CD4-positive, alpha-beta T cell treated with Interleukin-4 for 4 hours (primary cell): ENCODE results near the gene NDUFS7.
"Not testable (repeated sequence)": the region's sequence is repeated elsewhere in the genome, so short reads cannot be mapped to it uniquely, and the experiment has no call there.

Source experiments
- DNase-seq: peaks from one replicate; pipeline ENCODE4 v3.0.0-alpha.2; 2020

NDUFS7 gene

DNA sequence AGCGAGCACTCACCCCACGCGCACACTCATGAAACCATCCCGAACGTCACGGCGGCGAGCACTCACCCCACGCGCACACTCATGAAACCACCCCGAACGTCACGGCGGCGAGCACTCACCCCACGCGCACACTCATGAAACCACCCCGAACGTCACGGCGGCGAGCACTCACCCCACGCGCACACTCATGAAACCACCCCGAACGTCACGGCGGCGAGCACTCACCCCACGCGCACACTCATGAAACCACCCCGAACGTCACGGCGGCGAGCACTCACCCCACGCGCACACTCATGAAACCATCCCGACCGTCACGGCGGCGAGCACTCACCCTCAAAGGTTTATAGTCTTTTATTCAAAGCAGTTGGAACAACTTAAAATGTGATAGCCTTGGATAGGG lies 36.4 kb downstream of the NDUFS7 start:
- not testable (repeated sequence) for DNase-seq

DNA sequence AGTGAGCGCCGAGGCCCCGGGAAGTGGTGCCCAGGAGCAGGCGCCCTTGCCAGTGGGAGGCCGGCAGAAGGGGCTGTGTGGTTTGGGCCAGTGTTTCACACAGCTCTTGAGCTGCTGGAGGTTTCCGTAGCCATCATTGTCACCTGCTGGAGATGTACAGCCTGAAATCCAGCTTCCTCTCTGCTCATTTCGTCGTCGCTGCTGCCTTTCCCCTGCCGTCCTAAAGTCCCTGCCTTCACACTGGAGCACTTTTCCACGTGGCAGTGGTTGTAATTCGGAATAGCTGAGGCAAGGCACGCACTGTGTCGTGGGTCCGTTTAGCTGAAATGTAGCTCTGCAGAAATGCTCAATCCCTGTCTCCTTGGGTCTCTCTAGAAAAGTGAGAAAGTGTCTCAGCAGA lies 36.9 kb downstream of the NDUFS7 start:
- no peak for DNase-seq

DNA sequence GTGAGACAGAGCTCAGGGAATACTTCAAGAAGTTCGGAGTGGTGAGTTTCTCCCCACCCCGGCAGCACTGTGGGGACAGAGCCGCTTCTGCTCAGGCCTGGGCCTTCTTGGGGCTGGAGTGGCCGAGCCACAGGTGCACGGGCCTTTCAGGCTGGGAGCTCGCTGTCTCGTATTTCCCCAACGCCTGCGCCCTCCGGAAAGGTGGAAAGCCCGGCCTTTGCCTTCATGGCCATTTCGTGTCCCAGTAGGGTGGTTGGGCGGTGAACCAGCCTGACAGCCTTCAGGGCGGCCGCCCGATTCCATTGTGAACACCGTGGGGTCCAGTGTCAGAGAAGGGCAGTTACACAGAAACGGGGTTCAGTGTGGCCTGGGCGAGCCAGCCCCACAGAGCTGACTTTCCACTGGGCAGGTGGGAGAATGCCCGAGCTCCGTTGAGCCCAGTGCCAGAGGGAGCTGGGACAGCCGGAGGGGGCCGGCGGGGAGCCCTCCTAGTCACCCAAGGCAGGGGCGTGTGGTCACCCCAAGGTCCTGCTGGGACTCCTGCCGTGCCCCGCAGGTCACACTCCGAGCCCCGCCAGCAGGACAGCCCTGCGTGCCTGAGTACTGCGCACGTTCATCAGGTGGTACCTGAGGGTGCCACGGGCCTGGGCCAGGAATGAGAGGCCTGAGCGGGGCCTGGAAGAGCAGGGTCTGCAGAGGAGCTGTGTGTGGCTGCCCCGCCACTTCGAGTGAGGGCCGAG lies 37.7 kb downstream of the NDUFS7 start:
- DNase-seq = no peak

DNA sequence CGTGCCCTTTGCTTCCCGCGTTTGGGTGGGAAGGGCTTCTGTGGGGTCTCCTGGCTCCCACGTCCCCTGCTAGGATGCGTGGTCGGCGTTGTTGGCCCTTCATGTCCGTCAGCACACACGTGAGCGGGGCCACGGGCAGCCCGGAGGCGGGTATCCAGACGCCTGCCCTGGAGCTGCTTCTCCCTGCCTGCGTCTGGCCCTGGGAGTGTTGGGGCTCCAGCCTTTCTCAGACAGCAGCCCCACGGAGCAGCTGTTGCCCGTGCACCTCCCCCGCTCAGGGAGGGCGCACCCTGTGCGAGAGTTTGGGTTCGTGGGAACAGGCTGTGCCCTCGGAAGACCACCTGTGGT lies 38.2 kb downstream of the NDUFS7 start:
- no peak for DNase-seq

DNA sequence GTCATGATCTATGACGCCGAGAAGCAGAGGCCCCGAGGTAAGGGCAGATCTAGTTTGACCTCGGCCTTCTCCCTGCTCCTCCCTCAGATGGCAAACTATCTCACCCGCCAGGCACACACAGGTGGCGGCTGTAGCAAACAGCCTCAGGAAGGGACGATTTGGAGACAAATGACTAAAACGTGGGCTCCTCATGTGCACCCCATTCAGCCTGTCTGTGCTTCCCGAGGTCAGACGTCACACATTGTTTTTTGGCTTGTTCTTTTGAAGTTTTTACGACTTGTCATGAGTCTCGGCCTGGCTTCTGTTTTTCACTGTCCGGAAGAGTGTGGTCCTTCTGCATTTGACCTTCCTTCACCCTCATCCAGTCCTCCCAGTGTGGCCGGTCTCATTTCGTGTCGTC lies 38.7 kb downstream of the NDUFS7 start:
- no peak for DNase-seq

DNA sequence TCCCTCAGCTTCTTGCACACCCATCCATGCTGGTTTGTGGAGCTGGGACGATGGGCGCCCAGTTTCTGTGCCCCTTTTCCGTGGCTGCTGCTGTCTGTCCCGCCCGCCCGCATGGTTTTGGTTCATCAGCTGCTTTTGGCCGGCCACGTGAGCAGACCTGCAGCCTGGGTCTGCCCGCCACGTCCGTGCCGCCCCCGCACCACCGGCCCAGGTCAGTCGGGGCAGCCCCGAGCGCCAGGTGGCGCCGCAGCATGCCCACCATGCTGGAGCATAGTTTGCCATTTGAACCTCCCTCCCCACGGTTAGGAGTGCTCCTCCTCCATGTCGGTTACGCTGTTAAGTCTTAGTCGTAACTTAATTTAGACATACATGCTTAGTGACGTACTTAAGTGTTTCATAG lies 39.2 kb downstream of the NDUFS7 start:
- no peak for DNase-seq

DNA sequence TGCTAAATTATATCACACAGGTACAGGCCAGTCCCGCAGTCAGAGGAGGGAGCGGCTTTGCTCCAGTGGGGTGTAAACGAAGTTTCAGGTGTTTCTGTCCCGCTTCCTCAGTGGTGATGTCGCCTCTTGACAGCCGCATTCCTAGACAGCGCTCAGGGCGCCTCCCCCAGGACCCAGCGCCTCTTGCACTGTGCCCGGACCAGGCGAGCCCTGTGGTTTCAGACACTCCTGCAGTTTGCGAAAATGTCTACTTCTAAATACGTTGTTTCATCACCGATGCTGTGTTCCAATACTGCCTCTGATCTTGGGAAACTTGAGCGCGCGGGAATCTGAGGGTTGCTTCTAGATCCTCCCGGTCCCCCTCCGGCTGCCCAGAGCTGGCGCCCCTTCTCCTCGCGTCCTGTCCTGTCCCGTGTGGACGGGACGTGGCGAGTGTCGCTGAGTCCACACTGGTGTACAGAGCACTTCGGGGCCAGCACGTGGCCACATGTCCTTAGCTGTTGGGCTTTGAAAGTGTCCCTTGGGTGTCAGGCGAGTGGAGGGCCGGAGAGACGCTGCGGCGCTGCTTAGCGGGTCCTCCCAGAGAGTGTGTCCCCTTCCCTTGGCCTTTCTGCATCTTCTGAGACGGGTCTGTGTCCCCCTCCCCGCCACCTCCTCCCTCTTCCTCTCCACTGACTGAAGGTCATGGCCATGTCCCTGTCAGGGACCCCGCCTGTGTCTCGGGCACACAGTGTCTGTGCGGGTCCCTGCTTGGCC lies 39.9 kb downstream of the NDUFS7 start:
- no peak for DNase-seq

DNA sequence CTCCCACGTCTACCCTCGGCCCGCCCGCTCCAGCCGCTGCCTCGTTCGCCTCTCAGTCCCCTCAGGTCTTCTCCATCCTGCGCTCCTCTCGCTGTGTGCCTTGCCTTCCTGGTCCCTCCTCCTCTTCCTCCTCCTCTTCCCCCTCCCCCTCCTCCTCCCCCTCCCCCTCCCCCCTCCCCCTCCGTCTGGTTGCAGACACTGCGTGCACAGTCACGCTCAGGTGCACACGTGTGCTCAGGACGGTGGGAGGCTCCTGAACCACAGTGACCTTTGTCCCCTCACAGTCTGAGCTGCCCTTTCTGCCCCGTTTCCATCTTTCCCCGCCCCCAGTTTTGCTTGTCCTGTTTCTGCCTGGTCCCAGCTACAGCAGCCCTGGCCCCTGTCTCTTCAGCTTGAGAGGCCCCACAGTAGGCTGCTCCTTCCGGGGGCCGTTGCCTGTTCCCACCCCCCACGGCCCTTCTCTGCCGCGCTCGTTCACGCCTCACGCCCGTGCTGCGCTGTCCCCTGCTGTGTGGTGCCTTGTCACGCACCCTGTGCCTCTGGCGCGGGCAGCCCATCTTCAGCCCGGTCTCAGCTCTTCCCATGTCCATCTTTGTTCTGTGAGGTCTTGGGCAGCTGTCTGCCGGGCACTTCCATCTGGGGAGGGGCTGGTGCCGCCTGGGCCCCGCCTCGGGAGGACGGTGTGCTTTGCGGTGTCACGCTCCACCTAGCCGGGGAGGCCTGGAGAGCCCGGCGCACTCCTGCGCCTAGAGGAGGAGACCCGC lies 40.7 kb downstream of the NDUFS7 start:
- no peak for DNase-seq

DNA sequence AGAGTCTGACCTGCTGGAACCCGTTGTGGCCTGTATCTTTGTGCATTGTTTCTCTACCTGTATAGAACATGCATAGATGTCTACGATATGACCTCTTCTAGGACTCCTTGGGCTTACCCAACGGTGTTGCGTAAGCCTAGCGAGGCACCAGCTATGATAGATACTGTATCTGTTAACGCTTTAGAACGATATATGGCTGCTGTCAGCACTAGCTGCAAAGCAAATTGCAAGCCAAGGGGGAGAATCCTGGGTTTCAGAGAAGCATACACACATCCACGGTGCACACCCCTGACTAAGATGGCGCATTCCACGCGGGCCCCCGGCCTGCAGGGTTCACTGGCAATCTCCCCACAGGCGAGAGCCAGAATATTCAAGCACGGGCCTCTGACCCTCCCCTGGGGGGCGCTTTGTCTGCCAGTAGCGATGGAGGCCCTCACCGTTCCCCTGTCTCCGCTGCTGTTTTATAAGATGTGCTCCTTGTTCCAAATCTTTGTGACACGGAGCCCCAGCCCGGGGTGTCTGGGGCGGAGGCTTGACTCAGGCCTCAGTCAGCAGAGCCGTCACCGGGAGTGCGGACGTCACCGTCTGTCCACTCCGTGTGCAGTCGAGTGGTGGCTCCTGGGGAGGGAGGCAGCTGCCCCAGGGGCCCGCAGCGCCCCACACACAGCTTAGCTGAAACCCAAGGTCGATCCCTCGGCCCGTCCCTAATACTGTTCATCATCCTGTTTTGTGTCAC lies 41.6 kb downstream of the NDUFS7 start:
- no peak for DNase-seq

DNA sequence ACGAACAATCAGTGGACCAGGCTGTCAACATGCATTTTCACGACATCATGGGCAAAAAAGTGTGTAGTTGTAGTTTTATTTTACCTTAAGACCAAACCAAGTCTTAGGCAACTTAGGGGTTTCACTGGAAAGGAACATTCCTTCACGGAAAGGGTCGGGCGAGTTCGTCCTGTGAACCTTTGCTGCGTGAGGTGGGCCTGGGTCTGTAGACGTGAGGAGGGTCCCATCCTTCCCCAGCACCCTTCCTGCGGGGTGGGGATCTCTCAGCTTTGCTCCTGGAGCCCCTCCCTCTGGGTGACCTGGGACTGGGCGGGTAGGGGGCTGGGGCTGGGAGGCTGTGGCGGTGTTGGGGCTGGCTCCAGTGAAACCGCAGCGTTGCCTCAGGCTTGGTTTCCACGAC lies 42.2 kb downstream of the NDUFS7 start:
- no peak for DNase-seq

DNA sequence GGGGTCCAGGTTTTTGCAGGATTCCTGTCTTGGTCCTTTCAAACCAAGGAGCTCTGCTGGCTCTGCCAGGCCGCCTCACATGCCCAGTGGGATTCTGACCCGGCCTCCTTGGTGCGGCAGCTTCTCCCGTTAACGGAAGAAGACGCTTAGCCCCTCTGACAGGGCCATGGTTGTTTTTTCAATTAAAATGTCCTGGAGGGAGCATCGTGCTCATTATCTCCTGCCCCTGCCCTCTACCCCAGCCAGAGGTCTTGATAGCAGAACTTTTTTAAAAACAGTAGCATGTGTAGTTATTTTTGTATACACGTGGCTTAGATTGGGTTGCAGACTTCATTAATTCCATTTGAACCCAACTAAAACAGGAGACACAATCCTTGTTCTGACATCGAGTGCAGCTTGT lies 43.0 kb downstream of the NDUFS7 start:
- no peak for DNase-seq

DNA sequence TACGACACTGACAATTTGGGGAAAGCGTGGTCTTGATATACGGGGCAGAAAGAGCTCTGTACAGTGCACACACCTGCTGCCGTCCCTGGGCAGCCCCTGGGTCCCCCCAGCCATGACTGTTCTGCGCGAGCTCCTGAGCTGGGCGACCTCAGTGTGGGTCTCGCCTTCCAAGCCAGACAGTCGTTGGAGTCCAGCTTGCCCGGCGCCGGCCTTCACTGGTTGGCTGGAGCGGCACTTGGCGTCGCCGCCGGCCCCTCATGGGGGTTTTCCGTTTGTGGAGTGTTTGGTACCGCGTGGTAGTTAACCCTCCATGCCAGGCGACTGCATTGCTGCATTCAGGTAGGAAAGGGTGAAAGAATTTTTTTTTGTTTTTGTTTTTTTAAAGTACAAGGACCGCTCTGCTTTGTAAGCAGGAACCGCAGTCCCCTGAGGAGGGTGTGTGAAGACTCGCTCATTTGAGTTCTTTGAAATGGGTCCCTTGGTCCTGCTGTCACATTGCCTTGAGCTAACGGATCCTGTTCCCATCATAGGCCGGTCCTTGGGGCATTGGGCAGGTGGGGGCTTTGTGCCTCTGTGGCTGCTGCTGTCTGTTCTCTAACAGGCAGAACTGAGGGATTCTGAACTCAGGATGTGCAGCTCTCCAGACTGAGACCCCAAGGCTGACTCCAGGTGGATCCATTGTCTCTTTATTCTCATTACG lies 43.7 kb downstream of the NDUFS7 start:
- DNase-seq = no peak

DNA sequence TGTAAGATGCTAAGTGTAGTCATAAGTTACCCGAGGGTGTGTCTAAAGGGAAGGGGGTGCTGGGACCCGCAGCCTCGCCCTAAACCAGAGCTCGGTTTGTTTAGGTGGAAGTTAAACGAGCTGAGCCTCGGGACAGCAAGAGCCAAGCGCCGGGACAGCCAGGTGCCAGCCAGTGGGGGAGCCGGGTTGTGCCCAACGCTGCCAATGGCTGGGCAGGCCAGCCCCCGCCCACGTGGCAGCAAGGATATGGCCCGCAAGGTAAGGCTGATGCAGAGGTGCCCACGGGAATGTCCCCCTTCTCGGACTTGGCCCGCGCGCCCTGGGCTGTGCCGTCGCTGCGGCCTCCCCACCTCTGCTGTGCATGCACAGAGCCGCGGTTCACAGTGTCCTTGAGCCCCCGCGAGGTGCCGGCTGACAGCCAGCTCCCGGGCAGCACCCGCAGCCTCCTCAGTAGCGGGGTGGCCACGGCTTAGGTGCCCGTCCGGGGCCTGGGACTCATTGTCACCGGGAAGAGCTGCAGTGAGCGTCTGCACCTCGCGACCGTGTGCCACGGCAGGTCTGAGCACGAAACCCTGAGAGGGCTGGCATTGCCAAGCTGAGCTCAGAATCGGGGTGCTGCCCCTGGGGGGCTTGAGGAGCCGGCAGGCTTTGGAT lies 45.2 kb downstream of the NDUFS7 start:
- DNase-seq = no peak

DNA sequence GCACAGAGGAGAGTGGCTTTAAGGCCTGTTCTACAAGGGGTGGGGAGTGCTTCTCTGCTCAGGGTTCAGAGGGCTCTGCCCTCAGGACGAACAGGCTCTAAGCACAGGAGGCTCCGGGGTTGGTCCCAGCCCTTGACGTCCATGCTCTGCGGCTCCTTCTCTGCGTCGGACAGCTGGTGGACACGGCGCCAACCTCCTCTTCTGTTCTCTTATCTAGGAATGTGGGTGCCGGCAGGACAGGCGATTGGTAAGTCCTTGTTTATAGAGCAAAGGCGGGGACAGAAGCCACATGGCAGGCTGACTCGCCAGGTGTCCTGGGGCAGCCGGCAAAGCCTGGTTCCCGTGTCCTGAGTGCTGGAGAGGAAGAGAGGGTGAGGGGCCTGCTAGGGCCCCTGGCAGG lies 46.0 kb downstream of the NDUFS7 start:
- DNase-seq = no peak

DNA sequence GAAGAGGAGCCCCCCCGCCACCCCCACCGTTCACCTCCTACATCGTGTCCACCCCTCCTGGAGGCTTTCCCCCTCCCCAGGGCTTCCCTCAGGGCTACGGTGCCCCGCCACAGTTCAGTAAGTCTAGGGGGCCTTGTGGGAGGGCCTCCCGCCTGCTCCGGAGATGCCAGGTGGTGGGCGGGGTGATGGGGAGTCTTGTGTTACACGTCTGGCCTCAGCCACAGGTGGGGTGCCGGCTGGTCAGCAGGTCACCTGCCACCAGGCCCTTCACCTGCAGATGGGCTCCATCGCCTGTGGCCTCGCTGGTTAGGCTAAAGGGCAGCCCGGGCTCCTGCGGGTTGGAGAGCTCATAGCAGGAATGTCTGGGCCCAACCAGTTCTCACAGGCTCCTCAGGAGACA lies 46.5 kb downstream of the NDUFS7 start:
- no peak for DNase-seq

DNA sequence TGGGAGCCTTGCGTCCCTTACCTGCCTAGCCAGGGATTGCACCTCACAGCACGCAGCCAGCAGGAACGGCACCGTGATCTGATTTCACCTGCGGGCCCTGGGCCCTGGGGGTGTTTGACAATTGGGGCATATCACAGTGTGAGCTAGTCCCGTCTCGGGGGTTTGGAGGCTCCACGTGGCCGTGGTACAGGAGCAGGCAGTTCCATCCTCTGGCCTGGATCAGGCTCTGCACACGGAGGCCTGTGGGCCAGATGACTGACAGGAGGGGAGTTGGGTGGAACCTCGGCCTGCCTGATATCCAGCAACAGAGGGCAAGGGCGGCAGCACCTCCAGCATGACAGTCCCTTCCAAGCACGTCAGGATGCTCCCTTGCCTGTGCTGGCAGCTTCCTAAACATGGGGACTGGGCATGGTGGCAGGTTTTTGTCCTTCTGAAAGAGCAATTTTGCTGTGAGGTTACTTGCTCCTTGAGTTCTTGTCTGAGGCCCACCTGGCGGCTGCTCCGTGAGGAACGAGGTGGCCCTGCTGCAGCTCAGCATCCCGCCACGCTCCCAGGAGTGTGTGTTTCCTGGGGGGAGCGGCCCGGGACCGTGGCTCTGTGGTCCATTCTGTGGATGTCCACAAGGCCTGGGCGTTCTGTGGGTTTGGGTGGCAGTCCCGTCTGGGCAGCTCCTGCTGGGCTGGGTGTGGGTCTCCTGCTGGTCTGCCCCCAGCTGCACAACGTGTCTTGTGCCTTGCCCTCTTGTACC lies 48.2 kb downstream of the NDUFS7 start:
- no peak for DNase-seq

DNA sequence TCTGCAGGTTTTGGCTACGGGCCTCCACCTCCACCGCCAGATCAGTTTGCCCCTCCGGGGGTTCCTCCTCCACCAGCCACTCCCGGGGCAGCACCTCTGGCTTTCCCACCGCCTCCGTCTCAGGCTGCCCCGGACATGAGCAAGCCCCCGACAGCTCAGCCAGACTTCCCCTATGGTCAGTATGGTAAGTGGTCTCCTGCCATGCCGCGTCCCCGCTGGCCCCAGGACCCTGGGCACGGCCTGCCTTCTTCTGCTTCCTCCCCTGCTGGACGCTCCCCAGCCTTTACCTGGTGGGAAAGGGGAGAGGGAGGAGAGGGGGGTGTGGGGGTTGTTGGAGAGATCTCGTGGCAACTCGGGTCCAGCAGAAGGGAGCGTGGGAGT lies 48.8 kb downstream of the NDUFS7 start:
- DNase-seq = no peak

DNA sequence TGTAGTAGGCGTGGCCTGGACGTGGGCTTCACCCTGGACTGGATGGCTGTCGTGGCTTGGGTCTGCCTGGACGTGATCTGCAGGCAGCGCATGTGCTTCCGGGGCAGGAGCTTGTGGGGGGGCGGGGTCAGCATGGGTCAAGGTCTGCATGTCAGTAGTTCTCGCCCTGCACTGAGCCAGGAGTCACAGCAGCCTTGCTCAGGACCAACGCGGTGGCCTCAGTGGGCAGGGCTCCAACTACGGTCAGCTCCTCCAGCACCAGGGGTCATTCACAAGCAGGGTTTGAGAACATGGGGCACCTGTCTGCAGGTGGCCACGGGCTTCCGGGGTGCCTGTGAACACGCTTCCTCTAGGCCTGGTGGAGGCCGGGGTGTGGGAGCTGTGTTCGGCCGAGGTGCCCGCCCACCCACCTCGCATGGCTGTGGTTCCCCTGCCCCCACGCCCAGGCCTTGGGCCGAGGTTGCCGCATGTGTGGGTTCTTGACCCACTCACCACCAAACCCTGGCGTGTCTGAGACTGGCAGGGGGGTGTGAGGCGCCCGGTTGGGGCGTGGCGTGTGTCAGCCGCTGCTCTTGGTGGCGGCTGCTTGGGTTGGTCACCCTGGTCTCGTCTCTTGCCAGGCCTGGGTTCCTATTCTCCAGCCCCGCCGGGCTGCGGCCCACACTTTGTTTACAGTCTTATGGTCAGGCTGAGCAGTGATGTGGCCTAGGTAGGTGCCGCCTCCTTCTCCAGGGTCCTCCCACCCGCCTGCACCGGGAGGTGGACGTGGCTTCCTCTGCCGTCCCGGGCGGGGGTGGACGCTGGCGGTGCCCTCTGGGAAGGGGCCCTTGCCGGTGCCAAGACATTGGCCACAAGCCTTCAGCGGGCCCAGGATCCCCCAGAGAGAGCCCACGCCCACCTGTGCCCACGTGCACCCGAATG lies 49.7 kb downstream of the NDUFS7 start:
- DNase-seq = no peak

DNA sequence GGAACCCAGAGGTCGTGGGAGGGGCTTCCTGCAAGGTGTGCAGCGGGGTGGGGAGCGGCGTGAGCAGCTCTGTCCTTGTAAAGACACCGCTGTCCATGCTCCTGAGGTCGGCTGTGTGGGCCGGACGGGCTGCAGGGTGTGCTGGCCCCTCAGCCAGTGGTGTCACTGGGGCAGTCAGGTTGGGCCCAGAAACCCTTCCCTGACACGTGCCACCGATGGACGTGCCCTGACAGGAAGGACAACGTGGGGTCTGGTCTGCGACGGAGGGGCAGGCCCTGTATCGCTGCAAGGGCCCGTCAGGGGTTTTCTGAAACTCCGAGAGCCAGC lies 50.3 kb downstream of the NDUFS7 start:
- no peak for DNase-seq

DNA sequence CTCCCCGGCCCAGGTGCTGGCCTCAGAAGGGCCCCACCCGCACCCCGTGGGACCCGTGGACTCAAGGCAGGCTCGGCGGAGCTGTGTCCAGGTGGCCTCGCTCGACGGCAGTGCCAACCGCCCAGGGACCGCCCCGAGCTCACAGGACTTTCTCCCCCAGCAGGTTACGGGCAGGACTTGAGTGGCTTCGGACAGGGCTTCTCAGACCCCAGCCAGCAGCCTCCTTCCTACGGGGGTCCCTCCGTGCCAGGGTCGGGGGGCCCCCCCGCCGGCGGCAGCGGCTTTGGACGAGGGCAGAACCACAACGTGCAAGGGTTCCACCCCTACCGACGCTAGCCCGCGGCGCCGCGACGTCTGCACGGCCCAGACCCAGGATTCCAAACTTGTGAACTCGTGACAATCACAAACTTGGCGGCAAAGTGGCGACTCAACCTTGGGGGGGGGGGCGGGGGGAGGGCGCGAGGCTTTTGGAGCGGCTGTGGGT lies 50.9 kb downstream of the NDUFS7 start:
- DNase-seq = no peak
